H1 (cell line): ENCODE measurements around the gene TTC28. TPM values are rescaled to one million over a fixed set of nuclear protein-coding genes. Genes with fewer than 3 reads are reported as not detected.

Experiments
- KDM5A ChIP-seq: fragments of 200-600 bp; IDR thresholded peaks from 2 replicates; pipeline ENCODE4 v1.7.1; 2012; ENCODE audit warnings: mild to moderate bottlenecking, low read length, inconsistent platforms, mixed read lengths
- polyA plus RNA-seq, 7 experiments: library from polyadenylated mRNA; depleted of rRNA in 3 of 7; stranded (reverse) in 5 of 7; unstranded in 2 of 7; fragments of >200 nt in 5 of 7; fragments of 200-250 nt in 2 of 7; gene quantifications; 1 replicate in 5 of 7; 2 replicates in 1 of 7; 4 replicates in 1 of 7; pipeline versions ENCODE4 v1.2.1 to v1.2.3, GENCODE V29; 2011 to 2013; ENCODE audit warnings: missing spikeins in 2 of 7, mixed read lengths in 2 of 7
- total RNA-seq: library from RNA; stranded (reverse); fragmentation: NEBNext Ultra II Directional; extraction: Animal tissue kit (Norgen Biotek cat#: 25700); gene quantifications from 2 replicates; pipeline ENCODE4 v1.2.1, GENCODE V29; 2021

TTC28 gene
- total and polyA plus RNA-seq, 2 of the 8 experiments (the other 6 are each of a cell fraction or from before 2014, with no cell fraction given) = 2.6 to 12.6 TPM

- no peak for TF ChIP-seq KDM5A
Measured at GRCh38 chr22:28548406-28548805, 131.2 kb downstream of the TTC28 start (continued).
